Hepatocyte (in vitro differentiated cells): ENCODE measurements around the gene ORM1. TPM values are rescaled to one million over a fixed set of nuclear protein-coding genes. Genes with fewer than 3 reads are reported as not detected.

ENCODE experiments used
- DNase-seq: peaks from one replicate; pipeline ENCODE4 v3.0.0-alpha.2; 2016; ENCODE audit warnings: low spot score
- H2AFZ ChIP-seq: fragments of 200-600 bp; sonication (generic); 2 replicates; pipeline ENCODE4 v1.6.0; 2016; ENCODE audit warnings: antibody characterized with exemption, mild to moderate bottlenecking
- H3K27ac ChIP-seq: fragments of 200-600 bp; sonication (generic); 2 replicates; pipeline ENCODE4 v1.5.1; 2016; ENCODE audit warnings: mild to moderate bottlenecking
- H3K27me3 ChIP-seq: fragments of 200-600 bp; sonication (generic); 2 replicates; pipeline ENCODE4 v1.6.1; 2016
- H3K36me3 ChIP-seq: fragments of 200-600 bp; sonication (generic); replicated peaks from 2 replicates; pipeline ENCODE4 v1.5.1; 2016; ENCODE audit warnings: low read depth; ENCODE audit not compliant: insufficient read depth
- H3K4me1 ChIP-seq: fragments of 200-600 bp; sonication (generic); 2 replicates; pipeline ENCODE4 v1.5.1; 2016; ENCODE audit warnings: mild to moderate bottlenecking, moderate library complexity; ENCODE audit not compliant: insufficient read depth
- H3K4me2 ChIP-seq: fragments of 200-600 bp; sonication (generic); 2 replicates; pipeline ENCODE4 v1.6.0; 2016
- H3K4me3 ChIP-seq: fragments of 200-600 bp; sonication (generic); 2 replicates; pipeline ENCODE4 v1.5.1; 2016; ENCODE audit warnings: mild to moderate bottlenecking
- H3K79me2 ChIP-seq: fragments of 200-600 bp; sonication (generic); 2 replicates; pipeline ENCODE4 v1.6.0; 2017; ENCODE audit warnings: mild to moderate bottlenecking
- H3K9me2 ChIP-seq: fragments of 200-600 bp; sonication (generic); replicated peaks from 2 replicates; pipeline ENCODE4 v1.6.0; 2017; ENCODE audit warnings: mild to moderate bottlenecking; ENCODE audit not compliant: insufficient read depth
- H3K9me3 ChIP-seq: fragments of 200-600 bp; sonication (generic); 2 replicates; pipeline ENCODE4 v1.5.1; 2016; ENCODE audit warnings: low read depth, mild to moderate bottlenecking
- H4K20me1 ChIP-seq: fragments of 200-600 bp; sonication (generic); 2 replicates; pipeline ENCODE4 v1.6.0; 2016; ENCODE audit warnings: mild to moderate bottlenecking; ENCODE audit not compliant: insufficient read depth, poor library complexity, severe bottlenecking
- EZH2 ChIP-seq: fragments of 200-600 bp; sonication (generic); IDR thresholded peaks from 2 replicates; pipeline ENCODE4 v1.6.1; 2016; ENCODE audit warnings: antibody characterized with exemption, mild to moderate bottlenecking, borderline replicate concordance
- EZH2phosphoT487 ChIP-seq: fragments of 200-600 bp; sonication (generic); IDR thresholded peaks from one replicate; pipeline ENCODE4 v1.6.1; 2018; ENCODE audit warnings: antibody characterized with exemption, mild to moderate bottlenecking, low read depth, moderate library complexity; ENCODE audit not compliant: unreplicated experiment, severe bottlenecking
- whole genome bisulfite sequencing: methylation state at CpG from one replicate; pipeline ENCODE4 v1.1.6; 2016; ENCODE audit warnings: low lambda C conversion rate; ENCODE audit errors: missing lambda C conversion rate; 5-methylcytosine and 5-hydroxymethylcytosine counted together
- polyA plus RNA-seq: library from polyadenylated mRNA; unstranded; fragments of >200 nt; fragmentation: Nextera tagmentation; extraction: Ambion mirVana; gene quantifications from 2 replicates; pipeline ENCODE4 v1.2.1, GENCODE V29; 2016
- total RNA-seq: library from RNA; depleted of rRNA; stranded (reverse); fragments of >200 nt; gene quantifications from 2 replicates; pipeline ENCODE4 v1.2.3, GENCODE V29; 2014
- TF ChIP-seq, protein P1 (sequence below): fragments of 200-600 bp; sonication (generic); IDR thresholded peaks from 2 replicates; pipeline ENCODE4 v1.5.1; 2016; ENCODE audit warnings: antibody characterized with exemption, mild to moderate bottlenecking; ENCODE audit not compliant: poor library complexity

Gene ORM1
- total and polyA plus RNA-seq, 2 experiments from 2014 or later, result 472 to 976 TPM

DNA sequence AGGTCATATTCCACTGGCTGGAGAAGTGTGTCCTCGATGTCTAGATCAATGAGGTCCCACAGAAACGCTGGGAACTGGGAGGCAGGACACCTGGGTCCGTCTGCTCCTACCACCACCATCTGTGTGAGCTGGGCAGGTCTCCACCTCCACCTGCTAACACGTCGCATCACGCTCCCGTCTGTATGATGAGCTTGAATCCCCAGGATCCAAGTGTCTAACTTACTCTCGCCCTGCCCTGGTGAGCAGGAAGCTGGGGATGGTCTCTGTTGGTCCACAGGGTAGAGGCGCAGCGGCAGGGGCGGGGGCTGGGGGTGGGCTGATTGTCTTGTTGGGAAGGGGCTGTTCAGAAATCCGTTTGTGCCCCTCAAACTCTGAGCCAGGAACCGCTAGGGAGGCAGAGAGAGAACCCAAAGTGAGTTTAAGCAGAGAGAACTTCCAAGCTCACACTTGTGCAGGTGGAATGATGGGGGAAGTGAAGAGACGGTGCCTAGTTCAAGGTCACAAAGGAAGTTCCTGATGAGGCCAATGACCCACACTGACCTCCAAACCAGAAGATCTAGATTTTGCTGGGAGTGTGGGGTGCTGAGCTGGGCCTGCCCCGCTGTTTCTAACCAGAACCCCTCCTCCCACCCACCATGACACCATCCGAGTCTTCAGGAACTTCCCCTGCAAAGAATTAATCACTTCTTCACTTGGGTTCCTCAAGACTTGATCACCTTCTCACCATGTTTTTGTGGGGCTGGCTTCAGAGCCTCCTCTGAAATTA, 27.9 kb downstream of the ORM1 start:
- Histone ChIP-seq H3K36me3 (no peaks in the 10 kb centered on the region), H3K4me2 (no peak overlapping the region)
- 96% methylated on average over 16 of the region's 16 CpGs for WGBS

DNA sequence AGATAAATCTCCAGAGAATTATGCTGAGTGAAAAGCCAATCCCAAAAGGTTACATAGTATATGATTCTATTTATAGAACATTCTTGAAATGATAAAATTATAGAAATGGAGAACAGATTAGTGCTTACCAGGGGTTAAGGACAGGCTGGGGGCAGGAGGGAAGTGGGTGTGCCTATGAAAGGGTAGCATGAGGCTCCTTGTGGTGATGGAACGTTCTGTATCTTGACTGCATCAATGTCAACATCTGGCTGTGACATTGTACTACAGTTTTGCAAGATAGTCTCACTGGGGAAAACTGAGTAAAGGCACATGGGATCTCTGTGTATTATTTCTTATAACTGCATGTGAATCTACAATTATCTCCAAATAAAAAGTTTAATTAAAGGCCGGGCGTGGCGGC, 29.0 kb downstream of the ORM1 start:
- TF ChIP-seq EZH2 (no peak), EZH2phosphoT487 (no peak)
- TF ChIP-seq, protein P1, sequence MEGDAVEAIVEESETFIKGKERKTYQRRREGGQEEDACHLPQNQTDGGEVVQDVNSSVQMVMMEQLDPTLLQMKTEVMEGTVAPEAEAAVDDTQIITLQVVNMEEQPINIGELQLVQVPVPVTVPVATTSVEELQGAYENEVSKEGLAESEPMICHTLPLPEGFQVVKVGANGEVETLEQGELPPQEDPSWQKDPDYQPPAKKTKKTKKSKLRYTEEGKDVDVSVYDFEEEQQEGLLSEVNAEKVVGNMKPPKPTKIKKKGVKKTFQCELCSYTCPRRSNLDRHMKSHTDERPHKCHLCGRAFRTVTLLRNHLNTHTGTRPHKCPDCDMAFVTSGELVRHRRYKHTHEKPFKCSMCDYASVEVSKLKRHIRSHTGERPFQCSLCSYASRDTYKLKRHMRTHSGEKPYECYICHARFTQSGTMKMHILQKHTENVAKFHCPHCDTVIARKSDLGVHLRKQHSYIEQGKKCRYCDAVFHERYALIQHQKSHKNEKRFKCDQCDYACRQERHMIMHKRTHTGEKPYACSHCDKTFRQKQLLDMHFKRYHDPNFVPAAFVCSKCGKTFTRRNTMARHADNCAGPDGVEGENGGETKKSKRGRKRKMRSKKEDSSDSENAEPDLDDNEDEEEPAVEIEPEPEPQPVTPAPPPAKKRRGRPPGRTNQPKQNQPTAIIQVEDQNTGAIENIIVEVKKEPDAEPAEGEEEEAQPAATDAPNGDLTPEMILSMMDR, result no peak
- Histone ChIP-seq H3K27ac (no peak overlapping the region), H3K27me3 (no peaks in the 10 kb centered on the region), H4K20me1 (no peaks in the 10 kb centered on the region), H3K9me2 (no peaks in the 10 kb centered on the region), H3K36me3 (no peaks in the 10 kb centered on the region), H3K4me2 (no peak overlapping the region), H3K4me3 (no peak overlapping the region), H2AFZ (no peak overlapping the region), H3K4me1 (peaks cover 13% of the 10 kb centered on the region), H3K9me3 (no peaks in the 10 kb centered on the region), H3K79me2 (no peaks in the 10 kb centered on the region)
- WGBS, result 86% methylated on average over 4 of the region's 4 CpGs
- no peak for DNase-seq

More for the DNA sequence above, 27.9 kb downstream of the ORM1 start:
- Histone ChIP-seq H2AFZ (no peak overlapping the region), H3K4me3 (no peak overlapping the region), H4K20me1 (no peaks in the 10 kb centered on the region), H3K9me3 (no peaks in the 10 kb centered on the region), H3K27me3 (no peaks in the 10 kb centered on the region), H3K4me1 (peaks cover 13% of the 10 kb centered on the region), H3K79me2 (no peaks in the 10 kb centered on the region), H3K9me2 (no peaks in the 10 kb centered on the region), H3K27ac (no peak overlapping the region)
- TF ChIP-seq EZH2 (no peak), EZH2phosphoT487 (no peak)
- TF ChIP-seq, protein P1, result no peak
- DNase-seq, result no peak

DNA sequence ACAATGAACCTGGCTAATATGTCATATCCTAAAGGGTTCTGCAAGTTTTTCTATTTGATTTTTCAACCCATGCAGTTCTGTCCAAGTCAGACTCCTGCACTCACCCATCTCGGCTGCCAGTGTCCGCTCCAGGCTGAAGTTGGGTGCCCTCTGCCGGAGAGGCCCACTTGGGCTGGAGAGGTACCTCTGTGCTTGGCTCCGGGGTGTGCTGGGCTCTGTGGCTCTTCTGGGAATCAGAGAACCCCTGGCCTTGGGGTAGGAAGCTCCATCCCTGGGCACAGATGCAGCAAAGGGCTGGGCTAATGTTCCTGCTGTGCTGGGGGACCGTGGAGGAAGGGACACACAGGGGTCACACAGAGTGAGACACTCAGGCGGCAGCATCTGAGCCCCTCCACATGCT, 32.9 kb downstream of the ORM1 start:
- Histone ChIP-seq H3K4me3 (no peak overlapping the region), H3K4me1 (no peaks in the 10 kb centered on the region), H3K27me3 (no peaks in the 10 kb centered on the region), H3K36me3 (no peaks in the 10 kb centered on the region), H3K9me2 (no peaks in the 10 kb centered on the region), H3K27ac (no peak overlapping the region), H3K9me3 (no peaks in the 10 kb centered on the region), H2AFZ (no peak overlapping the region), H4K20me1 (no peaks in the 10 kb centered on the region), H3K4me2 (no peak overlapping the region), H3K79me2 (no peaks in the 10 kb centered on the region)
- DNase-seq, result no peak
- 95% methylated on average over 6 of the region's 6 CpGs for WGBS
- TF ChIP-seq, protein P1, result no peak
- TF ChIP-seq EZH2phosphoT487 (no peak), EZH2 (no peak)
